B cell (primary cell): ENCODE results near the gene ENOX1. TPM values are rescaled to one million over a fixed set of nuclear protein-coding genes. Genes with fewer than 3 reads are reported as not detected.

Source experiments
- ATAC-seq: fragments of 200-7000 bp; cut with Tn5 transposase; one replicate; pipeline ENCODE4 v1.10.0; 2021; ENCODE audit warnings: low read depth, mild to moderate bottlenecking, moderate number of reproducible peaks, moderate library complexity
- CTCF ChIA-PET: fragments of 350-600 bp; sonication (Branson Sonifier 250); formaldehyde crosslinking; loops from one replicate; lab custom pipeline; 2021; ENCODE audit warnings: antibody characterized with exemption, inconsistent platforms; lab: Charles Lee
- POLR2A ChIA-PET: fragments of 350-600 bp; sonication (Branson Sonifier 250); formaldehyde crosslinking; loops from one replicate; lab custom pipeline; 2021; ENCODE audit warnings: antibody characterized with exemption; lab: Charles Lee
- DNase-seq: peaks from one replicate; pipeline ENCODE4 v3.0.0; 2013
- H2AFZ ChIP-seq: 2 replicates; pipeline ENCODE4 v1.6.1; 2012; ENCODE audit warnings: mild to moderate bottlenecking, low read depth, low read length; ENCODE audit not compliant: insufficient read depth, poor library complexity, severe bottlenecking
- H3K27ac ChIP-seq, 2 donors: 1 replicate in 1 of 2; 2 replicates in 1 of 2; pipeline ENCODE4 v1.5.1; 2012 to 2013; ENCODE audit warnings: low read length in 2 of 2, mild to moderate bottlenecking in 2 of 2, moderate library complexity in 1 of 2
- H3K27me3 ChIP-seq, 4 experiments: fragments of 200-600 bp in 1 of 4; sonication (generic) in 1 of 4; replicated peaks in 1 of 4; 1 replicate in 2 of 4; 2 replicates in 2 of 4; pipeline versions ENCODE4 v1.6.1 to v1.7.0; 2013 to 2016; ENCODE audit warnings: low read length in 3 of 4, mild to moderate bottlenecking in 2 of 4, mixed read lengths in 1 of 4, moderate library complexity in 1 of 4; ENCODE audit not compliant: insufficient read depth in 4 of 4, control insufficient read depth in 3 of 4; ENCODE audit errors: control extremely low read depth in 1 of 4
- H3K36me3 ChIP-seq, 2 experiments: replicated peaks in 1 of 2; 1 replicate in 1 of 2; 2 replicates in 1 of 2; pipeline versions ENCODE4 v1.6.1 to v1.7.1; 2013; ENCODE audit warnings: low read length in 1 of 2; ENCODE audit not compliant: insufficient read depth in 2 of 2, control insufficient read depth in 1 of 2; ENCODE audit errors: control extremely low read depth in 1 of 2, extremely low read depth in 1 of 2
- H3K4me1 ChIP-seq, 2 donors: fragments of 200-600 bp in 1 of 2; sonication (generic) in 1 of 2; 1 replicate in 1 of 2; 2 replicates in 1 of 2; pipeline versions ENCODE4 v1.5.1 to v1.6.1; 2013 to 2017; ENCODE audit warnings: low read length in 2 of 2; ENCODE audit not compliant: control insufficient read depth in 2 of 2, insufficient read depth in 2 of 2
- H3K4me2 ChIP-seq: replicated peaks from 2 replicates; pipeline ENCODE3; 2012; ENCODE audit warnings: mild to moderate bottlenecking, low read depth, low read length; ENCODE audit not compliant: poor library complexity, severe bottlenecking
- H3K4me3 ChIP-seq, 5 experiments: fragments of 200-600 bp in 1 of 5; sonication (generic) in 1 of 5; 1 replicate in 3 of 5; 2 replicates in 2 of 5; pipeline versions ENCODE4 v1.5.1 to v1.7.0; 2011 to 2016; ENCODE audit warnings: low read length in 4 of 5, mild to moderate bottlenecking in 4 of 5, low read depth in 2 of 5, control low read depth in 1 of 5, moderate library complexity in 1 of 5; ENCODE audit not compliant: insufficient read depth in 1 of 5; ENCODE audit errors: control extremely low read depth in 1 of 5, extremely low read depth in 1 of 5
- H3K79me2 ChIP-seq: fragments of 200-600 bp; sonication (generic); one replicate; pipeline ENCODE4 v1.6.0; 2016; ENCODE audit warnings: low read length; ENCODE audit not compliant: control insufficient read depth, insufficient read depth
- H3K9ac ChIP-seq: fragments of 200-600 bp; sonication (generic); 2 replicates; pipeline ENCODE4 v1.6.1; 2017; ENCODE audit warnings: mild to moderate bottlenecking, low read length, moderate library complexity
- H3K9me3 ChIP-seq, 3 donors: one replicate each; pipeline versions ENCODE4 v1.6.1 to v1.7.1; 2013; ENCODE audit warnings: low read length in 2 of 3; ENCODE audit not compliant: control insufficient read depth in 2 of 3, insufficient read depth in 1 of 3; ENCODE audit errors: control extremely low read depth in 1 of 3
- H4K20me1 ChIP-seq: 2 replicates; pipeline ENCODE4 v1.6.0; 2012; ENCODE audit warnings: mild to moderate bottlenecking, low read length; ENCODE audit not compliant: insufficient read depth, control insufficient read depth, poor library complexity, severe bottlenecking
- H3K27ac Mint-ChIP-seq: one replicate; pipeline ENCODE4 v1.8.0; 2021; ENCODE audit warnings: mixed read lengths
- H3K27me3 Mint-ChIP-seq: one replicate; pipeline ENCODE4 v1.8.0; 2021; ENCODE audit warnings: mixed read lengths
- H3K4me1 Mint-ChIP-seq: one replicate; pipeline ENCODE4 v1.8.0; 2021; ENCODE audit warnings: mixed read lengths
- H3K4me3 Mint-ChIP-seq: one replicate; pipeline ENCODE4 v1.8.0; 2021; ENCODE audit warnings: mixed read lengths
- H3K9me3 Mint-ChIP-seq: one replicate; pipeline ENCODE4 v1.8.0; 2022; ENCODE audit warnings: mixed read lengths; ENCODE audit not compliant: insufficient read depth
- CTCF ChIP-seq: fragments of 200-600 bp; IDR thresholded peaks from one replicate; pipeline ENCODE4 v1.8.0; 2022; ENCODE audit warnings: antibody characterized with exemption, mild to moderate bottlenecking
- EZH2 ChIP-seq: IDR thresholded peaks from 2 replicates; pipeline ENCODE4 v1.6.1; 2012; ENCODE audit warnings: borderline replicate concordance, low read depth, mild to moderate bottlenecking, moderate library complexity, low read length; ENCODE audit not compliant: insufficient read depth, poor library complexity, severe bottlenecking
- WGBS: methylation state at CpG from one replicate; pipeline ENCODE4 v1.1.5; 2013; ENCODE audit warnings: missing lambda C conversion rate; ENCODE audit not compliant: insufficient coverage; 5-methylcytosine and 5-hydroxymethylcytosine counted together
- intact Hi-C: fragments of 100-400 bp; cut with micrococcal nuclease; formaldehyde crosslinking; loops from one replicate; pipeline ENCODE4 v1.10.0; 2022
- polyA plus RNA-seq: library from polyadenylated mRNA; depleted of rRNA; stranded (reverse); fragments of >200 nt; gene quantifications from 2 replicates; pipeline ENCODE4 v1.2.3, GENCODE V29; 2012
- total RNA-seq, 2 donors: library from RNA; stranded (reverse); fragments of 120-200 nt in 1 of 2; gene quantifications; 1 replicate in 1 of 2; 2 replicates in 1 of 2; pipeline versions ENCODE4 v1.2.3 to v1.2.4, GENCODE V29; 2013 to 2022

The ENOX1 gene
- total and polyA plus RNA-seq, 2 donors (not counting 1 experiment from before 2014, with no cell fraction given) = not detected

GRCh38 chr13:43319617-43320444, 466.9 kb downstream of the ENOX1 start:
- ChIA-PET CTCF (no interaction called here), POLR2A (no interaction called here)
- Mint-ChIP-seq H3K9me3 (no peaks in the 10 kb centered on the region), H3K27me3 (peaks cover 28% of the 10 kb centered on the region), H3K4me1 (no peaks in the 10 kb centered on the region), H3K27ac (no peak overlapping the region), H3K4me3 (no peak overlapping the region)
- Histone ChIP-seq H3K9me3 (no peaks in the 10 kb centered on the region), H4K20me1 (no peaks in the 10 kb centered on the region), H3K4me2 (no peak overlapping the region), H3K36me3 (no peaks in the 10 kb centered on the region), H3K4me3 (no peak overlapping the region), H2AFZ (no peak overlapping the region), H3K27ac (no peak overlapping the region), H3K4me1 (no peaks in the 10 kb centered on the region), H3K79me2 (no peaks in the 10 kb centered on the region), H3K9ac (no peak overlapping the region), H3K27me3 (no peaks in the 10 kb centered on the region)
- no peak for TF ChIP-seq EZH2
- no peak for TF ChIP-seq CTCF
- WGBS = 73% methylated on average over 8 of the region's 10 CpGs
- ATAC-seq = no peak
- intact Hi-C loops = no loop called here
- DNase-seq = no peak

- Mint-ChIP-seq H3K27me3 (peaks cover 19% of the 10 kb centered on the region), H3K4me3 (no peak overlapping the region), H3K27ac (no peak overlapping the region), H3K4me1 (no peaks in the 10 kb centered on the region), H3K9me3 (no peaks in the 10 kb centered on the region)
- Histone ChIP-seq H3K27me3 (no peaks in the 10 kb centered on the region), H3K9me3 (no peaks in the 10 kb centered on the region), H4K20me1 (no peaks in the 10 kb centered on the region), H3K4me2 (no peak overlapping the region), H3K27ac (no peak overlapping the region), H3K9ac (no peak overlapping the region), H3K36me3 (no peaks in the 10 kb centered on the region), H3K4me3 (no peak overlapping the region), H3K4me1 (no peaks in the 10 kb centered on the region), H2AFZ (no peak overlapping the region), H3K79me2 (no peaks in the 10 kb centered on the region)
- intact Hi-C loops = no loop called here
- POLR2A ChIA-PET = no interaction called here
- CTCF ChIA-PET = no interaction called here
- WGBS = 9% methylated on average over 4 of the region's 4 CpGs
- DNase-seq (no peak), ATAC-seq (no peak)
- no peak for TF ChIP-seq EZH2
- TF ChIP-seq CTCF = no peak
Observed at GRCh38 chr13:43316946-43317353, 469.8 kb downstream of the ENOX1 start.
